ENCODE data around the gene SURF1. TPM values are rescaled to one million over a fixed set of nuclear protein-coding genes. Genes with fewer than 3 reads are reported as not detected.
"Not testable (repeated sequence)": the region's sequence is repeated elsewhere in the genome, so short reads cannot be mapped to it uniquely, and the experiment has no call there.

The SURF1 gene
- total RNA-seq, 1 donor from 2014 or later: 59.9 TPM

GRCh38 chr9:133327834-133328484 is 28.3 kb downstream of the SURF1 start:
- DNase-seq (ENCODE audit: low spot score) (no peak), ATAC-seq (no peak)

GRCh38 chr9:133327021-133327420 is 29.3 kb downstream of the SURF1 start:
- DNase-seq (ENCODE audit: low spot score); ATAC-seq: not testable (repeated sequence)

- ATAC-seq: no peak
- no peak for DNase-seq (ENCODE audit: low spot score)
Observed at GRCh38 chr9:133323991-133324703, 32.1 kb downstream of the SURF1 start.

- no peak for DNase-seq (ENCODE audit: low spot score)
- no peak for ATAC-seq
Observed at GRCh38 chr9:133323211-133323610, 33.1 kb downstream of the SURF1 start.

- DNase-seq (ENCODE audit: low spot score): no peak
- no peak for ATAC-seq
Observed at GRCh38 chr9:133322701-133323100, 33.6 kb downstream of the SURF1 start.

GRCh38 chr9:133321411-133321935 is 34.8 kb downstream of the SURF1 start:
- DNase-seq (ENCODE audit: low spot score) (peak; percentile 12), ATAC-seq (no peak)

GRCh38 chr9:133320421-133320881 is 35.8 kb downstream of the SURF1 start:
- ATAC-seq (no peak), DNase-seq (ENCODE audit: low spot score) (no peak)

GRCh38 chr9:133317551-133317950 is 38.7 kb downstream of the SURF1 start:
- peak; percentile 24 for DNase-seq (ENCODE audit: low spot score)
- ATAC-seq: not testable (repeated sequence)

- DNase-seq (ENCODE audit: low spot score): no peak
- ATAC-seq: no peak
Observed at GRCh38 chr9:133315997-133316396, 40.3 kb downstream of the SURF1 start.

- ATAC-seq (no peak), DNase-seq (ENCODE audit: low spot score) (no peak)
Observed at GRCh38 chr9:133309608-133310007, 46.7 kb downstream of the SURF1 start.

- DNase-seq (ENCODE audit: low spot score) (peak; percentile 22), ATAC-seq (no peak)
Observed at GRCh38 chr9:133307301-133307700, 49.0 kb downstream of the SURF1 start.

GRCh38 chr9:133306242-133307204 is 49.8 kb downstream of the SURF1 start:
- DNase-seq (ENCODE audit: low spot score) (peak; percentile 31), ATAC-seq (no peak)

GRCh38 chr9:133305731-133306130 is 50.6 kb downstream of the SURF1 start:
- DNase-seq (ENCODE audit: low spot score) (peak; percentile 26), ATAC-seq (no peak)

GRCh38 chr9:133304477-133305377 is 51.6 kb downstream of the SURF1 start:
- ATAC-seq: no peak
- DNase-seq (ENCODE audit: low spot score): peak; percentile 38

- peak; percentile 27 for DNase-seq (ENCODE audit: low spot score)
- no peak for ATAC-seq
Observed at GRCh38 chr9:133304158-133304470, 52.2 kb downstream of the SURF1 start.

GRCh38 chr9:133303266-133304157 is 52.8 kb downstream of the SURF1 start:
- DNase-seq (ENCODE audit: low spot score): peak; percentile 35
- ATAC-seq: no peak

All from left lobe of liver (tissue), 2 donors.